Caco-2 (cell line): ENCODE results near the gene WDR27. TPM values are rescaled to one million over a fixed set of nuclear protein-coding genes. Genes with fewer than 3 reads are reported as not detected.

Source experiments
- BruUV-seq: library from RNA; stranded (reverse); fragments of 400-500 nt; replicated peaks from 2 replicates; lab custom pipeline; 2021; lab: Mats Ljungman, UMichigan
- CTCF ChIA-PET: fragments of 300-600 bp; sonication (Branson Sonifier 250); formaldehyde crosslinking; loops from one replicate; lab custom pipeline; 2022; ENCODE audit warnings: antibody characterized with exemption; lab: Charles Lee
- POLR2A ChIA-PET: fragments of 300-600 bp; sonication (Branson Sonifier 250); formaldehyde crosslinking; loops from one replicate; lab custom pipeline; 2022; ENCODE audit warnings: antibody characterized with exemption; lab: Charles Lee
- DNase-seq, 2 experiments: peaks; one replicate each; pipeline versions ENCODE4 v3.0.0 to v3.0.0-alpha.2; 2020 to 2022
- H3K27me3 ChIP-seq: replicated peaks from 2 replicates; pipeline ENCODE4 v1.6.0; 2011; ENCODE audit warnings: low read length; ENCODE audit not compliant: control insufficient read depth, insufficient read depth
- H3K36me3 ChIP-seq: 2 replicates; pipeline ENCODE4 v1.5.1; 2011; ENCODE audit warnings: low read length; ENCODE audit not compliant: control insufficient read depth, insufficient read depth
- H3K4me1 ChIP-seq: fragments of 250-450 bp; sonication (Bioruptor Pico); 2 replicates; pipeline ENCODE4 v1.5.1; 2020; ENCODE audit warnings: mild to moderate bottlenecking
- H3K4me3 ChIP-seq: 2 replicates; pipeline ENCODE4 v1.5.1; 2011; ENCODE audit warnings: low read depth, mild to moderate bottlenecking, control low read depth, low read length
- H3K9me3 ChIP-seq: fragments of 250-450 bp; sonication (Bioruptor Pico); 2 replicates; pipeline ENCODE4 v1.5.1; 2020; ENCODE audit warnings: mild to moderate bottlenecking, moderate library complexity
- H3K27ac Mint-ChIP-seq: one replicate; pipeline ENCODE4 v1.8.0; 2022; ENCODE audit warnings: mixed read lengths; ENCODE audit not compliant: unreplicated experiment
- H3K27me3 Mint-ChIP-seq: one replicate; pipeline ENCODE4 v1.8.0; 2022; ENCODE audit warnings: mixed read lengths; ENCODE audit not compliant: insufficient read depth, unreplicated experiment
- H3K36me3 Mint-ChIP-seq: one replicate; pipeline ENCODE4 v1.8.0; 2022; ENCODE audit warnings: mild to moderate bottlenecking, mixed read lengths; ENCODE audit not compliant: insufficient read depth, unreplicated experiment
- H3K4me1 Mint-ChIP-seq: one replicate; pipeline ENCODE4 v1.8.0; 2022; ENCODE audit warnings: low read depth, mixed read lengths; ENCODE audit not compliant: unreplicated experiment
- H3K4me3 Mint-ChIP-seq: one replicate; pipeline ENCODE4 v1.8.0; 2022; ENCODE audit warnings: mild to moderate bottlenecking, moderate library complexity, mixed read lengths; ENCODE audit not compliant: unreplicated experiment
- H3K9me3 Mint-ChIP-seq: one replicate; pipeline ENCODE4 v1.8.0; 2022; ENCODE audit warnings: mixed read lengths; ENCODE audit not compliant: unreplicated experiment
- CTCF ChIP-seq, 2 experiments: fragments of 200-600 bp in 1 of 2; IDR thresholded peaks; 1 replicate in 1 of 2; 2 replicates in 1 of 2; pipeline versions ENCODE4 v1.5.1 to v1.8.0; 2011 to 2022; ENCODE audit warnings: antibody characterized with exemption in 1 of 2, control low read depth in 1 of 2, inconsistent platforms in 1 of 2, low read depth in 1 of 2, low read length in 1 of 2, mild to moderate bottlenecking in 1 of 2, moderate library complexity in 1 of 2; ENCODE audit not compliant: insufficient read depth in 1 of 2, severe bottlenecking in 1 of 2, unreplicated experiment in 1 of 2
- intact Hi-C: fragments of 100-400 bp; cut with micrococcal nuclease; formaldehyde crosslinking; loops from one replicate; pipeline ENCODE4 v1.10.0; 2022; ENCODE audit not compliant: unreplicated experiment
- total RNA-seq: library from RNA; stranded (reverse); gene quantifications from 2 replicates; pipeline ENCODE4 v1.2.3, GENCODE V29; 2022

WDR27 gene
- total RNA-seq, 1 experiment from 2014 or later, result 62.9 TPM

- H3K36me3 ChIP-seq, result 0 out of 2 replicates have a peak, but pooled peaks cover 2% of the 10 kb centered on the region
- H3K9me3 ChIP-seq, result no peaks in the 10 kb centered on the region
- ChIA-PET CTCF (no interaction called here), POLR2A (no interaction called here)
- Mint-ChIP-seq H3K36me3 (peaks cover 47% of the 10 kb centered on the region), H3K4me3 (no peak overlapping the region), H3K9me3 (no peaks in the 10 kb centered on the region), H3K4me1 (no peaks in the 10 kb centered on the region), H3K27ac (peak overlapping the region; percentile 80), H3K27me3 (no peaks in the 10 kb centered on the region)
- H3K4me1 ChIP-seq, result no peaks in the 10 kb centered on the region
- no peak overlapping the region for H3K4me3 ChIP-seq
- BruUV-seq, result no TSS peak
- intact Hi-C loops, result no loop called here
- no peaks in the 10 kb centered on the region for H3K27me3 ChIP-seq
- TF ChIP-seq CTCF (IDR thresholded peaks at IDR 0.05; ENCODE audit: insufficient read depth in 1 of 2, low read depth in 1 of 2, low read length in 1 of 2, severe bottlenecking in 1 of 2, unreplicated experiment in 1 of 2), result no peak
- DNase-seq, result no peak
Measured at GRCh38 chr6:169659820-169660610, 41.8 kb downstream of the WDR27 start.

- 0 out of 2 replicates have a peak, but pooled peaks cover 2% of the 10 kb centered on the region for H3K36me3 ChIP-seq
- no peaks in the 10 kb centered on the region for H3K9me3 ChIP-seq
- no peaks in the 10 kb centered on the region for H3K27me3 ChIP-seq
- no peaks in the 10 kb centered on the region for H3K4me1 Mint-ChIP-seq
- H3K27me3 Mint-ChIP-seq, result no peaks in the 10 kb centered on the region
- TF ChIP-seq CTCF (IDR thresholded peaks at IDR 0.05; ENCODE audit: insufficient read depth in 1 of 2, low read depth in 1 of 2, low read length in 1 of 2, severe bottlenecking in 1 of 2, unreplicated experiment in 1 of 2), result no peak
- no peak for DNase-seq
- H3K9me3 Mint-ChIP-seq, result no peaks in the 10 kb centered on the region
- H3K27ac Mint-ChIP-seq, result no peak overlapping the region
- H3K4me3 ChIP-seq, result no peak overlapping the region
- CTCF ChIA-PET, result no interaction called here
- intact Hi-C loops, result no loop called here
- H3K36me3 Mint-ChIP-seq, result peaks cover 39% of the 10 kb centered on the region
- no peak overlapping the region for H3K4me3 Mint-ChIP-seq
- no TSS peak for BruUV-seq
- no peaks in the 10 kb centered on the region for H3K4me1 ChIP-seq
- POLR2A ChIA-PET, result no interaction called here
Measured at GRCh38 chr6:169657284-169657610, 44.6 kb downstream of the WDR27 start.

GRCh38 chr6:169656546-169657283 lies 45.1 kb downstream of the WDR27 start:
- Mint-ChIP-seq H3K36me3 (peaks cover 39% of the 10 kb centered on the region), H3K9me3 (no peaks in the 10 kb centered on the region), H3K27me3 (no peaks in the 10 kb centered on the region), H3K27ac (no peak overlapping the region), H3K4me3 (no peak overlapping the region), H3K4me1 (no peaks in the 10 kb centered on the region)
- intact Hi-C loops, result no loop called here
- POLR2A ChIA-PET, result no interaction called here
- BruUV-seq, result no TSS peak
- CTCF ChIA-PET, result no interaction called here
- no peak for DNase-seq
- Histone ChIP-seq H3K4me3 (no peak overlapping the region), H3K27me3 (no peaks in the 10 kb centered on the region), H3K9me3 (no peaks in the 10 kb centered on the region), H3K4me1 (no peaks in the 10 kb centered on the region), H3K36me3 (0 out of 2 replicates have a peak, but pooled peaks cover 2% of the 10 kb centered on the region)
- no peak for TF ChIP-seq CTCF (IDR thresholded peaks at IDR 0.05; ENCODE audit: insufficient read depth in 1 of 2, low read depth in 1 of 2, low read length in 1 of 2, severe bottlenecking in 1 of 2, unreplicated experiment in 1 of 2)
